HepG2 (cell line): ENCODE measurements around the gene SESN2. TPM values are rescaled to one million over a fixed set of nuclear protein-coding genes. Genes with fewer than 3 reads are reported as not detected.

Experiments
- CEBPB ChIP-seq: IDR thresholded peaks from 2 replicates; pipeline ENCODE4 v1.6.1; 2011; ENCODE audit warnings: low read depth, low read length, improper control_type of control experiment, borderline replicate concordance
- DNMT3B ChIP-seq: conservative IDR thresholded peaks from 2 replicates; pipeline ENCODE4 v1.6.1; 2016; ENCODE audit warnings: missing biosample characterization, control low read depth
- EP300 ChIP-seq, 3 experiments: sonication (generic) in 1 of 3; formaldehyde crosslinking in 1 of 3; IDR thresholded peaks; 2 replicates each; pipeline versions ENCODE4 v1.5.1 to v1.6.1; 2011 to 2020; ENCODE audit warnings: low read depth in 2 of 3, low read length in 2 of 3, borderline replicate concordance in 1 of 3, improper control_type of control experiment in 1 of 3, mild to moderate bottlenecking in 1 of 3, missing genetic modification reagents in 1 of 3, moderate library complexity in 1 of 3
- GTF3A ChIP-seq: sonication (generic); formaldehyde crosslinking; conservative IDR thresholded peaks from 2 replicates; pipeline ENCODE4 v1.4.0; 2020; ENCODE audit warnings: mild to moderate bottlenecking, missing genetic modification reagents
- MED8 ChIP-seq: sonication (generic); formaldehyde crosslinking; IDR thresholded peaks from 2 replicates; pipeline ENCODE4 v1.8.1; 2023; ENCODE audit warnings: mild to moderate bottlenecking, missing genetic modification reagents; ENCODE audit not compliant: insufficient replicate concordance
- SNAPC2 ChIP-seq: sonication (generic); formaldehyde crosslinking; IDR thresholded peaks from 2 replicates; pipeline ENCODE4 v1.8.1; 2022; ENCODE audit warnings: mild to moderate bottlenecking, missing genetic modification reagents
- ZEB1 ChIP-seq: IDR thresholded peaks from 2 replicates; pipeline ENCODE4 v1.6.1; 2012; ENCODE audit warnings: mild to moderate bottlenecking, low read depth, inconsistent platforms; ENCODE audit not compliant: insufficient replicate concordance
- ZFP37 ChIP-seq: sonication (generic); formaldehyde crosslinking; IDR thresholded peaks from 2 replicates; pipeline ENCODE4 v1.4.0; 2020; ENCODE audit warnings: missing genetic modification reagents, borderline replicate concordance
- ZFP90 ChIP-seq: sonication (generic); formaldehyde crosslinking; IDR thresholded peaks from 2 replicates; pipeline ENCODE4 v1.8.0; 2022; ENCODE audit warnings: missing genetic modification reagents, mild to moderate bottlenecking, inconsistent platforms, borderline replicate concordance
- ZFX ChIP-seq: sonication (generic); formaldehyde crosslinking; IDR thresholded peaks from 2 replicates; pipeline ENCODE4 v1.4.0; 2020; ENCODE audit warnings: mild to moderate bottlenecking, low read depth, missing genetic modification reagents, moderate library complexity
- ZIK1 ChIP-seq: sonication (generic); formaldehyde crosslinking; IDR thresholded peaks from 2 replicates; pipeline ENCODE4 v1.5.0; 2020; ENCODE audit warnings: mild to moderate bottlenecking, low read depth, missing genetic modification reagents, borderline replicate concordance
- ZNF121 ChIP-seq: sonication (generic); formaldehyde crosslinking; IDR thresholded peaks from 2 replicates; pipeline ENCODE4 v1.5.0; 2020; ENCODE audit warnings: mild to moderate bottlenecking, missing genetic modification reagents
- ZNF138 ChIP-seq: sonication (generic); formaldehyde crosslinking; IDR thresholded peaks from 2 replicates; pipeline ENCODE4 v1.5.0; 2020; ENCODE audit warnings: mild to moderate bottlenecking, low read depth, missing genetic modification reagents
- ZNF367 ChIP-seq: sonication (generic); formaldehyde crosslinking; IDR thresholded peaks from 2 replicates; pipeline ENCODE4 v1.4.0; 2020; ENCODE audit warnings: missing genetic modification reagents, borderline replicate concordance
- ZNF530 ChIP-seq: sonication (generic); formaldehyde crosslinking; IDR thresholded peaks from 2 replicates; pipeline ENCODE4 v1.5.0; 2020; ENCODE audit warnings: low read depth, mild to moderate bottlenecking, missing genetic modification reagents
- ZNF737 ChIP-seq: sonication (generic); formaldehyde crosslinking; IDR thresholded peaks from 2 replicates; pipeline ENCODE4 v1.5.0; 2020; ENCODE audit warnings: missing genetic modification reagents, mild to moderate bottlenecking, borderline replicate concordance
- polyA plus RNA-seq, 8 experiments: library from polyadenylated mRNA; depleted of rRNA in 3 of 8; stranded (reverse) in 7 of 8; unstranded in 1 of 8; fragments of >200 nt; fragmentation: Illumina TruSeq in 4 of 8; extraction: Trizol in 4 of 8; gene quantifications; 2 replicates each; pipeline versions ENCODE4 v1.2.1 to v1.2.3, GENCODE V29; 2011 to 2016; ENCODE audit warnings: low read depth in 4 of 8, missing spikeins in 1 of 8, mixed read lengths in 1 of 8; ENCODE audit not compliant: insufficient read depth in 1 of 8
- total RNA-seq, 5 experiments: library from RNA; depleted of rRNA; stranded (reverse); fragments of >200 nt; fragmentation: Illumina TruSeq; extraction: Trizol; gene quantifications; 2 replicates each; pipeline ENCODE4 v1.2.3, GENCODE V29; 2016; ENCODE audit warnings: low read depth in 1 of 5
- TF ChIP-seq, protein P1 (sequence below): sonication (generic); formaldehyde crosslinking; IDR thresholded peaks from 2 replicates; pipeline ENCODE4 v1.5.0; 2020; ENCODE audit warnings: missing genetic modification reagents
- TF ChIP-seq, protein P2 (sequence below): sonication (generic); formaldehyde crosslinking; conservative IDR thresholded peaks from 2 replicates; pipeline ENCODE4 v1.5.0; 2020; ENCODE audit warnings: missing genetic modification reagents
- TF ChIP-seq, protein P3 (sequence below): IDR thresholded peaks from 2 replicates; pipeline ENCODE4 v1.6.1; 2016; ENCODE audit warnings: mild to moderate bottlenecking, missing biosample characterization, missing genetic modification reagents
- TF ChIP-seq, protein P4 (sequence below): IDR thresholded peaks from 2 replicates; pipeline ENCODE4 v1.6.1; 2016
- TF ChIP-seq, protein P5 (sequence below): sonication (generic); formaldehyde crosslinking; IDR thresholded peaks from 2 replicates; pipeline ENCODE4 v1.8.1; 2023; ENCODE audit warnings: missing genetic modification reagents, inconsistent platforms, borderline replicate concordance

SESN2 gene
- total and polyA plus RNA-seq, 2 of the 13 experiments (the other 11 are each of a cell fraction or from before 2014, with no cell fraction given) = 13.2 to 19.1 TPM

DNA sequence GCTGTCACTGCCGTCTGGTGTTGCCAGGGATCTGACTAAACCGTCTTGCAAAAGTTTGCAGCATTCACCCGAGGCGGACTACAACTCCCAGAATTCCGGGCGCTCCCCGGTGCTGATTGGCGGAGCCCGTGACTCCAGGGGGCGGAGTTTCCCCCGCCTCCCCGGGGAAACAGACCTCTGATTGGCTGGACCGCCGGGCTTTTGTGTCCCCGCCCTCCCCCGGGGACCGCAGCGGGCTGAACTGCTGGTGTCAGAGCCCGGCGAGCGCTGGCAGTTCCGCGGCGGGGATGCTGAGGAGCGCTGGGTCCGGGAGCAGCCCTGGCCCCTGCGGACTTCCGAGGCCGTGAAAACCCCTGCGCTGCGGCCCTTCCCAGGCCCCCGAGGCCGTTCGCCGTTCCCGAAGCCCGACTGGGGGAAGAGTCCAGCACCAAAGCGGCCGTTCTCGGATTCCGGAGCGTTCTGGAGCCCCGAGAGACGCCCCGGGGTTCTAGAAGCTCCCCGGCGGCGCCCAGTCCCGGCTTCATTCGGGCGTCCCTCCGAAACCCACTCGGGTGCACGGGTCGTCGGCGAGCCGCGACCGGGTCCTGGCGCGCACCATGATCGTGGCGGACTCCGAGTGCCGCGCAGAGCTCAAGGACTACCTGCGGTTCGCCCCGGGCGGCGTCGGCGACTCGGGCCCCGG, at the start of gene SESN2 (continued):
- peak; percentile 27 to 56; a peak in 1 of 4 replicates for TF ChIP-seq EP300 (IDR thresholded peaks at IDR 0.05; ENCODE audit: low read depth in 2 of 2, low read length in 2 of 2)
- no peak for TF ChIP-seq EP300 (CRISPR knock-in tag; IDR thresholded peaks at IDR 0.05; ENCODE audit: borderline replicate concordance)
- no peak for TF ChIP-seq ZNF530 (CRISPR knock-in tag)
- TF ChIP-seq, protein P1, sequence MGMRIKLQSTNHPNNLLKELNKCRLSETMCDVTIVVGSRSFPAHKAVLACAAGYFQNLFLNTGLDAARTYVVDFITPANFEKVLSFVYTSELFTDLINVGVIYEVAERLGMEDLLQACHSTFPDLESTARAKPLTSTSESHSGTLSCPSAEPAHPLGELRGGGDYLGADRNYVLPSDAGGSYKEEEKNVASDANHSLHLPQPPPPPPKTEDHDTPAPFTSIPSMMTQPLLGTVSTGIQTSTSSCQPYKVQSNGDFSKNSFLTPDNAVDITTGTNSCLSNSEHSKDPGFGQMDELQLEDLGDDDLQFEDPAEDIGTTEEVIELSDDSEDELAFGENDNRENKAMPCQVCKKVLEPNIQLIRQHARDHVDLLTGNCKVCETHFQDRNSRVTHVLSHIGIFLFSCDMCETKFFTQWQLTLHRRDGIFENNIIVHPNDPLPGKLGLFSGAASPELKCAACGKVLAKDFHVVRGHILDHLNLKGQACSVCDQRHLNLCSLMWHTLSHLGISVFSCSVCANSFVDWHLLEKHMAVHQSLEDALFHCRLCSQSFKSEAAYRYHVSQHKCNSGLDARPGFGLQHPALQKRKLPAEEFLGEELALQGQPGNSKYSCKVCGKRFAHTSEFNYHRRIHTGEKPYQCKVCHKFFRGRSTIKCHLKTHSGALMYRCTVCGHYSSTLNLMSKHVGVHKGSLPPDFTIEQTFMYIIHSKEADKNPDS (CRISPR knock-in tag) = 0 out of 2 replicates have a peak, but pooled peaks have one; percentile 65
- TF ChIP-seq, protein P2, sequence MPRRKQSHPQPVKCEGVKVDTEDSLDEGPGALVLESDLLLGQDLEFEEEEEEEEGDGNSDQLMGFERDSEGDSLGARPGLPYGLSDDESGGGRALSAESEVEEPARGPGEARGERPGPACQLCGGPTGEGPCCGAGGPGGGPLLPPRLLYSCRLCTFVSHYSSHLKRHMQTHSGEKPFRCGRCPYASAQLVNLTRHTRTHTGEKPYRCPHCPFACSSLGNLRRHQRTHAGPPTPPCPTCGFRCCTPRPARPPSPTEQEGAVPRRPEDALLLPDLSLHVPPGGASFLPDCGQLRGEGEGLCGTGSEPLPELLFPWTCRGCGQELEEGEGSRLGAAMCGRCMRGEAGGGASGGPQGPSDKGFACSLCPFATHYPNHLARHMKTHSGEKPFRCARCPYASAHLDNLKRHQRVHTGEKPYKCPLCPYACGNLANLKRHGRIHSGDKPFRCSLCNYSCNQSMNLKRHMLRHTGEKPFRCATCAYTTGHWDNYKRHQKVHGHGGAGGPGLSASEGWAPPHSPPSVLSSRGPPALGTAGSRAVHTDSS = no peak
- TF ChIP-seq SNAPC2 (CRISPR knock-in tag) = no peak
- TF ChIP-seq DNMT3B (CRISPR knock-in tag) = peak; percentile 68; the same call in 1 of the 2 replicates
- no peak for TF ChIP-seq MED8 (CRISPR knock-in tag)
- TF ChIP-seq ZNF138 (CRISPR knock-in tag) = no peak
- no peak for TF ChIP-seq ZFP37
- TF ChIP-seq, protein P3, sequence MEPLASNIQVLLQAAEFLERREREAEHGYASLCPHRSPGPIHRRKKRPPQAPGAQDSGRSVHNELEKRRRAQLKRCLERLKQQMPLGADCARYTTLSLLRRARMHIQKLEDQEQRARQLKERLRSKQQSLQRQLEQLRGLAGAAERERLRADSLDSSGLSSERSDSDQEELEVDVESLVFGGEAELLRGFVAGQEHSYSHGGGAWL (CRISPR knock-in tag) = peak; percentile 63; the same call in 1 of the 2 replicates
- no peak for TF ChIP-seq GTF3A
- no peak; the same call in 1 of the 2 replicates for TF ChIP-seq ZNF367 (CRISPR knock-in tag)
- peak; percentile 93 for TF ChIP-seq CEBPB
- TF ChIP-seq ZIK1 (CRISPR knock-in tag) = no peak
- peak; percentile 53; the same call in 1 of the 2 replicates for TF ChIP-seq ZFX (CRISPR knock-in tag)
- no peak for TF ChIP-seq ZNF737
- no peak for TF ChIP-seq ZEB1
- peak; percentile 86 for TF ChIP-seq ZNF121 (CRISPR knock-in tag)
- TF ChIP-seq ZFP90 = no peak; the same call in 1 of the 2 replicates
- TF ChIP-seq, protein P4, sequence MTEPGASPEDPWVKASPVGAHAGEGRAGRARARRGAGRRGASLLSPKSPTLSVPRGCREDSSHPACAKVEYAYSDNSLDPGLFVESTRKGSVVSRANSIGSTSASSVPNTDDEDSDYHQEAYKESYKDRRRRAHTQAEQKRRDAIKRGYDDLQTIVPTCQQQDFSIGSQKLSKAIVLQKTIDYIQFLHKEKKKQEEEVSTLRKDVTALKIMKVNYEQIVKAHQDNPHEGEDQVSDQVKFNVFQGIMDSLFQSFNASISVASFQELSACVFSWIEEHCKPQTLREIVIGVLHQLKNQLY = no peak
- TF ChIP-seq, protein P5, sequence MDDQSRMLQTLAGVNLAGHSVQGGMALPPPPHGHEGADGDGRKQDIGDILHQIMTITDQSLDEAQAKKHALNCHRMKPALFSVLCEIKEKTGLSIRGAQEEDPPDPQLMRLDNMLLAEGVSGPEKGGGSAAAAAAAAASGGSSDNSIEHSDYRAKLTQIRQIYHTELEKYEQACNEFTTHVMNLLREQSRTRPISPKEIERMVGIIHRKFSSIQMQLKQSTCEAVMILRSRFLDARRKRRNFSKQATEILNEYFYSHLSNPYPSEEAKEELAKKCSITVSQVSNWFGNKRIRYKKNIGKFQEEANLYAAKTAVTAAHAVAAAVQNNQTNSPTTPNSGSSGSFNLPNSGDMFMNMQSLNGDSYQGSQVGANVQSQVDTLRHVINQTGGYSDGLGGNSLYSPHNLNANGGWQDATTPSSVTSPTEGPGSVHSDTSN (CRISPR knock-in tag) = 0 out of 2 replicates have a peak, but pooled peaks have one; percentile 22
